ENCODE results near the gene WDR45B.

Gene WDR45B

GRCh38 chr17:82602986-82603710 lies 45.1 kb downstream of the WDR45B start:
- FAIRE-seq (no peak), DNase-seq (ENCODE audit: insufficient read length, low spot score) (no peak)

GRCh38 chr17:82602487-82602886 lies 45.8 kb downstream of the WDR45B start:
- FAIRE-seq = no peak

GRCh38 chr17:82601447-82602000 lies 46.7 kb downstream of the WDR45B start:
- no peak for FAIRE-seq
- DNase-seq (ENCODE audit: insufficient read length, low spot score) = no peak

More at GRCh38 chr17:82602487-82602886, 45.8 kb downstream of the WDR45B start:
- no peak for DNase-seq (ENCODE audit: insufficient read length, low spot score)

- FAIRE-seq = no peak
Observed at GRCh38 chr17:82600731-82601446, 47.4 kb downstream of the WDR45B start.

GRCh38 chr17:82599674-82600661 lies 48.3 kb downstream of the WDR45B start:
- DNase-seq (ENCODE audit: insufficient read length, low spot score) (no peak), FAIRE-seq (no peak)

More at GRCh38 chr17:82600731-82601446, 47.4 kb downstream of the WDR45B start:
- no peak for DNase-seq (ENCODE audit: insufficient read length, low spot score)

- FAIRE-seq (no peak), DNase-seq (ENCODE audit: insufficient read length, low spot score) (no peak)
Observed at GRCh38 chr17:82598256-82599119, 49.8 kb downstream of the WDR45B start.

GRCh38 chr17:82596837-82597672 lies 51.2 kb downstream of the WDR45B start:
- FAIRE-seq (no peak), DNase-seq (ENCODE audit: insufficient read length, low spot score) (no peak)

GRCh38 chr17:82596296-82596695 lies 51.9 kb downstream of the WDR45B start:
- no peak for FAIRE-seq
- no peak for DNase-seq (ENCODE audit: insufficient read length, low spot score)

- DNase-seq (ENCODE audit: insufficient read length, low spot score) (no peak), FAIRE-seq (no peak)
Observed at GRCh38 chr17:82595893-82596292, 52.4 kb downstream of the WDR45B start.

GRCh38 chr17:82594571-82594970 lies 53.7 kb downstream of the WDR45B start:
- DNase-seq (ENCODE audit: insufficient read length, low spot score) (no peak), FAIRE-seq (no peak)

GRCh38 chr17:82593590-82594087 lies 54.6 kb downstream of the WDR45B start:
- FAIRE-seq (peak; percentile 63), DNase-seq (ENCODE audit: insufficient read length, low spot score) (no peak)

- peak; percentile 44 for DNase-seq (ENCODE audit: insufficient read length, low spot score)
- FAIRE-seq = peak; percentile 94
Observed at GRCh38 chr17:82592767-82593589, 55.3 kb downstream of the WDR45B start.

- DNase-seq (ENCODE audit: insufficient read length, low spot score) (no peak), FAIRE-seq (no peak)
Observed at GRCh38 chr17:82592289-82592766, 55.9 kb downstream of the WDR45B start.

- FAIRE-seq = no peak
- no peak for DNase-seq (ENCODE audit: insufficient read length, low spot score)
Observed at GRCh38 chr17:82590881-82591539, 57.2 kb downstream of the WDR45B start.

- DNase-seq (ENCODE audit: insufficient read length, low spot score) = no peak
- no peak for FAIRE-seq
Observed at GRCh38 chr17:82590216-82590615, 58.0 kb downstream of the WDR45B start.

GRCh38 chr17:82589851-82590180 lies 58.4 kb downstream of the WDR45B start:
- FAIRE-seq (no peak), DNase-seq (ENCODE audit: insufficient read length, low spot score) (no peak)
